Keratinocyte (primary cell): Measurements from ENCODE around the gene RHOB.

ENCODE experiments used
- CTCF ChIP-seq, 3 experiments: IDR thresholded peaks in 1 of 3; conservative IDR thresholded peaks in 1 of 3; optimal IDR thresholded peaks in 1 of 3; 2 replicates in 2 of 3; 3 replicates in 1 of 3; pipeline versions ENCODE3 to v1.5.1; 2011; ENCODE audit warnings: low read length in 3 of 3, mild to moderate bottlenecking in 3 of 3, moderate library complexity in 2 of 3, control low read depth in 1 of 3, inconsistent platforms in 1 of 3; ENCODE audit not compliant: insufficient read depth in 2 of 3; ENCODE audit errors: extremely low read depth in 1 of 3
- EZH2 ChIP-seq: IDR thresholded peaks from one replicate; pipeline ENCODE4 v1.6.1; 2012; ENCODE audit warnings: inconsistent platforms, mild to moderate bottlenecking, low read length, moderate library complexity

DNA sequence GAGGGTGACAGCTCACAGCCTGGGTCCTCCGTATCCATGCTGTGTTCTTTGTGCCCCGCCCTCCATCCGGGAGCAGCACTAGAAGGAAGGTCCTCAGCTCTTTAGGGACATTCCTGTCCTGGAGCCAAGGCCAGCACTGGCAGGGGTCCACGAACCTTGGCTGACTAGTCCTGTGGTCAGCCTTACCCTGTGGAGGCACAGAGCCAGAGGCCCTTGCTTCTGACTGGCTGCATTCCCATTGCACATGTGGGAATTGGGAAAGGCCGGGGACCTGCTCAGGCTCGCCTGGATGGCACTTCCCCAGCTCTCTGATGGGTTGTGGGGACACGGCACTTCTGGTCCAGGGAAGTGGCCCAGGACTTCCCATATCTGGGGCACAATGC, 24.9 kb upstream of the RHOB start:
- TF ChIP-seq EZH2 (no peak), CTCF (optimal IDR thresholded peaks at IDR 0.05 in 1 of 3, IDR thresholded peaks at IDR 0.05 in 1 of 3, conservative IDR thresholded peaks at IDR 0.05 in 1 of 3; ENCODE audit: extremely low read depth in 1 of 3, insufficient read depth in 2 of 3, low read length in 3 of 3) (no peak)
